NCI-H510A treated with DMSO at 0.1 percent for 48 hours (cell line): ENCODE data around the gene FAR1.

ENCODE experiments used
- DNase-seq: peaks from one replicate; lab custom pipeline; 2025; lab: John Stamatoyannopoulos, UW

FAR1 gene

DNA sequence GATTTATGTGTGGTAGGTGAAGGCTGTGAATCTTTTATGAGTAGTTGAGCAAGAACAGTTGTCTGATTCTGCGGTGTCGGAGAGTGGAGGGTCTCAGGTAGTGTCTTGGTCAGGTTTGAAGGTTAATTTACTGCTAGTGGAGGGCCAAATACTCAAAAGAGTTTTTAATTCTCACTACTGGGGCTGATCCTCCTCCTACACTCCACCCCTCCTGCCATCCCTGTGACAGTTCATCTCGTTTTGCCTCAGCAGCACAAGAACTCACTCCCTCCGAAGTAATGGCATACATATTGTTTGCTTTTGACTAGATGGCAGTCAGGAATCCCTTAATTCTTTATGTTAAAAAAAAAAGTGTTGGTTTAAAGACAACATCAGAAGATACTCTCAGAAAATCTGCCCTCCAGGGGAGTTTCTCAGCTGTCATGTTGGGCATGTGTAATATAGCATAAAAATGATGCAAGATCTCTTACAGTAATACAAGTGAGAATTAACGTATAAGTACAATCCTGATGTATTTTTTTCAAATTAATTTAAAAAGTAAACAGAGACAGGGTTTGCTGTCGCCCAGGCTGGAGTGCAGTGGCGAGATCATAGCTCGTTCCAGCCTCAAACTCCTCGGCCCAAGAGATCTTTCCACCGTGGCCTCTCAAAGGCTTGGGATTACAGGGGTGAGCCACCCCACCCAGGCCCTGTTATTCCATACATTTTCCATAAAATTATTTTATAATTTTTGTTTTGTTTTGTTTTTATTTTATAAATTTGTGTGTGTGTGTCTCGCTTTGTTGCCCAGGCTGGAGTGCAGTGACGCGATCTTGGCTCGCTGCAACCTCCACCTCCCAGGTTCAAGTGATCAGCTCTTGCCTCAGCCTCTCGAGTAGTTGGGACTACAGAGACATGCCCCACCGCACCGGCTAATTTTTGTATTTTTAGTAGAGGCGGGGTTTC is 1.3 kb downstream of the FAR1 start:
- no peak for DNase-seq

DNA sequence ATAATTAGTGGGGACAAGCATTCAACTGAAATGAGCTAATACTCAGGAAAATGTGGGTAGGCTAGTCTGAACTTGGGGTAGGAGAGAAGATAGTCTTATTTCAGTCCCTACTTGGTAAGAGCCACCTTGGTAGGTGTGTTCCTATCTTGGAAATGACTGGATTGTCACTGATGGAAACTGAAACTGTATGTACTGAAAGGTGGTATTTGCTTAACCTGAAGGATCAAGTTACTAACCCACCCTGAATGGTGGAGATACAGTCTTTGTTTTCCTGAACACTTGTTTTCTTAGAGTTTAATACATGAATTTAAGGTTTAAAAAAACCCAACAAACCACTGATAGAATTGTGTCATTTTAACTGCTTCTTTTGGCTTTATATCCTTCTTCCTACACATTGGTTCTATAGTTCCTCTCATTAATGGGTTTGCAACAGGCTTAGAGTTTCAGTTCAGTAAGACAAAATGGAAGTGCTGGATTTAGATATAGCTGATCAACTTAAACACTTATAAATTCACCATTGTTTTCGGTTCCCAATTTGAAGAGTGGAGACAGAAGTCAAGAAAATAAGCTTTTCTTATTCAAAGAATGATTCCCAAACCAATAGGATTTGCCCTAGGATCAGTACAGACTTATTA is 4.2 kb downstream of the FAR1 start:
- DNase-seq = no peak

GRCh38 chr11:13674799-13675509 is 6.5 kb downstream of the FAR1 start:
- DNase-seq = no peak

- no peak for DNase-seq
Measured at GRCh38 chr11:13676576-13676975, 8.1 kb downstream of the FAR1 start.

GRCh38 chr11:13679768-13680167 is 11.3 kb downstream of the FAR1 start:
- no peak for DNase-seq

DNA sequence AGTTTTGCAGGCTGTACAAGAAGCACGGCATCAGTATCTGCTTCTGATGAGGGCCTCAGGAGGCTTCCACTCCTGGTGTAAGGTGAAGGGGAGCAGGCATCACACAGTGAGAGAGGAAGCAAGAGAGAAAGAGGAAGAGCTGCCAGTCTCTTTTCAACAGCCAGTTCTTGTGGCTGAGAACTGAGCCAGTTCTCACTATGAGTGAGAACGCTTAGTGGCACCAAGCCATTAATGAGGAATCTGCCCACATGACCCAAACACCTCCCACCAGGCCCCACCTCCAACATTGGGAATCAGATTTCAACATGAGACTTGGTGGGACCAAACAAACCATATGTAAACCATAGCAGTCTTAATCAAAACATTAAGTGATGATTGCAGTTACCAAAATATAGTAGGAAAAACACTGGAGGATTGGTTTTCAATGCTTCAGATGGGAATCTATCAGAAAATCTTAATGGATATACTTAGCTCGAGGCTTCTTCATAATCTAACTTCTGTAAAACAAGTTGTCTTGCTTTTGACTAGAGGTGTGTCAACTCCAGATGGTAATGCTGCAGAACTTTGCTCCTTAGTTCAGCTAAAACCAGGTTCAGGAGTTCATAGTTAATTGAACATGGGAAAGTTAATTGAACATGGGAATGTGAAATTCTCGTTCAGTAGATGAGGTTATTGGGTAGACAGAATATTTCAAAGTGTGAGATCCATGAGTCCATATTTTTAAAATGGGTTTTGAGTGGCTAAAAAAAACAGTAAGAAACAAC is 12.2 kb downstream of the FAR1 start:
- no peak for DNase-seq

DNA sequence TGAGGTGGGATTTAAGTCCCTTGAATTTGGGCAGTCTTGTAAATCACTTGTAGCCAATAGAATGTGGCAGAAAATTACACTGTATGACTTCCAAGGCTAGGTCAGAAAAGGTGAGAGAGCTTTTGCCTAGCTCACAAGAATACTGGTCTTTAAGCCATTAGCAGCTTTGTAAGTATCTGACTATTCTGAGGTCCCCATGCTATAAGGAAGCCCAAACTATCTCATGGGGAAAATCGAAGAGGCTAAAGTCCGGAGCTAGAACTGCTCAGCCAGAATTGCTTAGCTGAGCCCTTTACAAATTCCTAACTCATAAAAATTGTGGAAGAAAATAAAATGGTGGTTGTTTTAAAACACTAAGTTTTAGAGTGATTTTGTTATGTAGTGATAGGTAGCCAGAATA is 13.0 kb downstream of the FAR1 start:
- no peak for DNase-seq

DNA sequence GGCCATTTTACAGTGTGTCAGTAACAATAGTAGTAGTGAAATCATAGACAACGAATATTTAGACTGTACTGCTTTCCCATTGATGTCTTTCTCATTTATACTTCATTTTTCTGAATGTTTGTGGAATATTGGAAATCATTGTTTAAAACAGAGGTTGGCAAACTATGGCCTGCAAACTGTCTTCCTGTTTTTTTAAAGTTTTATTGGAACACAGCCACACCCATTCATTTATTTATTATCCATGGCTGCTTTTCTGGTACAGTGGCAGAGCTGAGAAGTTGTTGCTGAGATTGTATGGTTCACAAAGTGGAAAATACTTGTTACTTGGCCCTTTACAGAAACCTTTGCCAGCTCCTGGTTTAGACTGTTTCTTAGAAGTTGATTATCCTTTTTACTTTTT is 13.7 kb downstream of the FAR1 start:
- no peak for DNase-seq

GRCh38 chr11:13685461-13686108 is 17.1 kb downstream of the FAR1 start:
- DNase-seq = no peak

DNA sequence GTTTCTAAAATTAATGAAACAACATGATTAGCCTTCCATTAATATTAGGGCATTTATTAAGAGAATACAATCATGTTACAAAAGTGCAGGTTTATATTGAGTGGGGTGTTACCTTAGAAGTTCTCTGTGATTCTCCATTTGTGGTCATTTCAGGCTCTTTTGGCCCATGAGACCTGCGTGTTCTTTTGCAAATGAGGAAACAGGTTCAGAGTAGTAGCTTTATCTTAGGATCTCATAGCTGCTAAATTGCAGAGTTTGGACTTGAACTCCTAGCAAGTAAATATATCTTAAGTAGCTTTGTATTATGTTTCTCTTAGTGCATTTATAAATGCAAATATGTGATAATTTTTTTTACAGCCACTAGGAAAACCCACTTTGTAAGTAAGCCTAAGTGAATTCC is 18.3 kb downstream of the FAR1 start:
- DNase-seq = no peak

- no peak for DNase-seq
Measured at GRCh38 chr11:13687271-13687670, 18.8 kb downstream of the FAR1 start.

GRCh38 chr11:13691286-13691899 is 22.9 kb downstream of the FAR1 start:
- no peak for DNase-seq

DNA sequence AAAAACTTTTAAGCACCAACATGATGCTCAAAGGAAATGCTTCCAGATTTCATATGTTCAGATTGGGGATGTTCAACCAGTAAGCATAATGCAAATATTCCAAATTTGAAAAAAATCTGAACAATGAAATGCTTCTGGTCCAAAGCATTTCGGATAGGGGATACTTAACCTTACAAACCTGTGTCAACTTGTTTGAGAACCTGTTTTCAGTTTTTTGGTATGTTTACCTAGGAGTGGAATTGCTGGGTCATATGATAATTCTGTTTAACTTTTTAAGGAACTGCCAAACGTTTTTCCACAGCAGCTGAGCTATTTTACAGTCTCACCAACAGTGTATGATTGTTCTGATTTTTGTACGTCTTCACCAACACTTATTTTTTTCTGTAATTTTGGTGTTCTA is 23.7 kb downstream of the FAR1 start:
- DNase-seq = no peak

GRCh38 chr11:13694115-13694514 is 25.6 kb downstream of the FAR1 start:
- no peak for DNase-seq

- no peak for DNase-seq
Measured at GRCh38 chr11:13695886-13696285, 27.4 kb downstream of the FAR1 start.

DNA sequence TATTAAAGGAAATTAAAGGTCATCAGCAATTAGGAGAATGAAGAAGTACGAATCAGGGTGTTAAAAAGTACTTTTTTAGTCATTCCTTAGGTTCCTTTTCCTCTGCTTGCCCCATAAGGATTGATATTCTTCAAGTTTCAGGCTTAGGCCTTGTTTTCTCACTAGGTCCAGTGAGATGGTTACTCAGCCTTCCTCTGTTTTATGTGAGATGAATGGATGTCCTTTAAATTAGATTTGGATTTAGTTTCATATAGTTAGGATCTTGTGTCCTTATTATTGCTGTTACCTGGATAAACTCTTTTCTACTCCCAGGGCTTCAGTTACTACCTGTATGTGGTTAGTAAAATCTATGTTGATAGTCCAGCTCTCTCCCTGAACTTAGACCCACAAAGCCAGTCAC is 29.2 kb downstream of the FAR1 start:
- no peak for DNase-seq

DNA sequence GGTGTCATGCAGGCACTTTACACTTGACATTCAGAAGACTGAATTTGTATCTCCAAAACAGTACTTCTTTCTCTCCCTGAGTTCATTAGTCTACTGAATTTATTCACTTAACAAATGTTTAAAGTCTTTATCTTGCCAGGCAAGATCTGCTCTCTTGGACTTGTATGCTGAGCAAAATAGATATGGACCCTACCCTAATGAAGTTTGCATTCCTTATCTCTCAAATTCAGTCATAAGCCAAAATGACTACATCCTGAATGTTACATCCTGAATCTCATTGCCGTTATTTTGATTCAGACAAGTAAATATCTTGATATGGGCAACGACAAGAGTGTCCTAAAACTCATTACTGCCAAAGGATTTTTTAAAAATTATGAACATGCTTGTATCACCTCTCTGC is 29.7 kb downstream of the FAR1 start:
- DNase-seq = no peak

- no peak for DNase-seq
Measured at GRCh38 chr11:13699041-13699440, 30.6 kb downstream of the FAR1 start.

DNA sequence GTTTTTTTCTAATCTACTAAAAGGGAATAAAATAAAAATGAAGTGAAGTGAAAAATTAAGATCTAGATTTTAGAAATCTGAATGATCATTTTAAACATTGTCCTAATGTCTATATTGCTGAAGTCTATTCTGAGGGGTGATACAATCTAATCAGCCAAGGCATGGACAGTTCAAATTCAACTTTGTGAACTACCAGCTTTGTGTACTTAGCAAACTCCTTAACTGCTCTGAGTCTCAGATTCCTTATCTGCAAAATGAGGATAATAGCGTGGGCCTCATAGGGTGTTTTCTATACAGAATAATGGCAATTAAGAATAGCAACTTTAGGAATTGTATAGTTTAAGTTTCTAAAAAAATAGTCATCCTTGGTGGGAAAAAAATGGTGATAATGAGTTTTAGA is 31.4 kb downstream of the FAR1 start:
- no peak for DNase-seq

GRCh38 chr11:13701506-13701905 is 33.0 kb downstream of the FAR1 start:
- DNase-seq = no peak

GRCh38 chr11:13702071-13702470 is 33.6 kb downstream of the FAR1 start:
- no peak for DNase-seq
